ENCODE measurements around the gene DLX1.

DNA sequence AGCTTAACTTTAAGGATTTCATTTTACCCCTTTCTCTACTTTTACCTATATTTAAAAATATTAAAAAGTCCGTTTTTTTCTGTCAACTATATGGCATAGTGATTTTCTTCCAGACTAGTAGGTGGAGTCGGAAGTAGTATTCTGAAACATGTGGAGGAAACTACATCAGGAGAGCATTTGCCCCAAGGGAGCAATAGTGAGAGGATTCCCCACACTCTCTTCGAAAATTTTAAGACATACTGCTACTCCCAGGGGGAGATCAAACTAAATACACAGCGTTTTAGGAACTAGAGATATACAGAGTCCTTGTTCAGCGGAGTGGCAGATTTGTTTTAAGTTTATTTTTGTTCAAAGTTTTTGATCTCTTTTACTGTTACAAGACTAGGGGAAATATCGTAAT, 45.0 kb upstream of the DLX1 start:
- TF ChIP-seq CTCF (IDR thresholded peaks at IDR 0.05) (no peak), REST (IDR thresholded peaks at IDR 0.05; ENCODE audit: insufficient read depth in 1 of 2, low read depth in 2 of 2, low read length in 1 of 2) (no peak), TCF7L2 (IDR thresholded peaks at IDR 0.05; ENCODE audit: low read depth, low read length) (no peak)

All from Panc1 (cell line).